Neural progenitor cell (in vitro differentiated cells): ENCODE results near the gene TUBA4B. TPM values are rescaled to one million over a fixed set of nuclear protein-coding genes. Genes with fewer than 3 reads are reported as not detected.

ENCODE experiments used
- DNase-seq: peaks from one replicate; pipeline ENCODE4 v3.0.0-alpha.2; 2016; ENCODE audit warnings: low spot score
- H2AFZ ChIP-seq: fragments of 200-600 bp; sonication (generic); replicated peaks from 2 replicates; pipeline ENCODE4 v1.6.1; 2016; ENCODE audit warnings: antibody characterized with exemption
- H3F3A ChIP-seq: fragments of 200-600 bp; sonication (generic); 2 replicates; pipeline ENCODE4 v1.6.1; 2016; ENCODE audit warnings: antibody characterized with exemption, low read depth
- H3K27ac ChIP-seq: fragments of 200-600 bp; sonication (generic); 2 replicates; pipeline ENCODE4 v1.5.1; 2016; ENCODE audit warnings: mild to moderate bottlenecking
- H3K27me3 ChIP-seq: fragments of 200-600 bp; sonication (generic); 2 replicates; pipeline ENCODE4 v1.6.1; 2016; ENCODE audit warnings: mild to moderate bottlenecking, moderate library complexity
- H3K36me3 ChIP-seq: fragments of 200-600 bp; sonication (generic); 2 replicates; pipeline ENCODE4 v1.5.1; 2016
- H3K4me1 ChIP-seq: fragments of 200-600 bp; sonication (generic); 2 replicates; pipeline ENCODE4 v1.6.1; 2016; ENCODE audit warnings: mixed run types
- H3K4me2 ChIP-seq: fragments of 200-600 bp; sonication (generic); 2 replicates; pipeline ENCODE4 v1.6.1; 2016
- H3K4me3 ChIP-seq: fragments of 200-600 bp; sonication (generic); 2 replicates; pipeline ENCODE4 v1.5.1; 2016
- H3K79me2 ChIP-seq: fragments of 200-600 bp; sonication (generic); 2 replicates; pipeline ENCODE4 v1.6.1; 2016; ENCODE audit warnings: low read depth
- H3K9ac ChIP-seq: fragments of 200-600 bp; sonication (generic); 2 replicates; pipeline ENCODE4 v1.6.1; 2016
- H3K9me3 ChIP-seq: fragments of 200-600 bp; sonication (generic); 2 replicates; pipeline ENCODE4 v1.5.1; 2016; ENCODE audit warnings: low read depth
- H4K20me1 ChIP-seq: fragments of 200-600 bp; sonication (generic); 2 replicates; pipeline ENCODE4 v1.6.1; 2016; ENCODE audit warnings: low read depth
- H3K27ac Mint-ChIP-seq: 3 replicates; pipeline ENCODE4 v1.8.0; 2021; ENCODE audit warnings: mixed read lengths
- H3K27me3 Mint-ChIP-seq: 2 replicates; pipeline ENCODE4 v1.8.0; 2022; ENCODE audit warnings: low read depth, mild to moderate bottlenecking, inconsistent platforms, moderate library complexity, mixed read lengths; ENCODE audit not compliant: insufficient read depth
- H3K36me3 Mint-ChIP-seq: 3 replicates; pipeline ENCODE4 v1.8.0; 2021; ENCODE audit warnings: mixed read lengths
- H3K4me1 Mint-ChIP-seq: 3 replicates; pipeline ENCODE4 v1.8.0; 2021; ENCODE audit warnings: mixed read lengths
- H3K4me3 Mint-ChIP-seq: 3 replicates; pipeline ENCODE4 v1.8.0; 2021; ENCODE audit warnings: mild to moderate bottlenecking, moderate library complexity, mixed read lengths
- H3K9me3 Mint-ChIP-seq: 3 replicates; pipeline ENCODE4 v1.8.0; 2020; ENCODE audit warnings: mixed read lengths
- CTCF ChIP-seq: fragments of 200-600 bp; sonication (generic); IDR thresholded peaks from 2 replicates; pipeline ENCODE4 v1.5.1; 2017; ENCODE audit warnings: antibody characterized with exemption, mild to moderate bottlenecking
- EZH2 ChIP-seq: fragments of 200-600 bp; sonication (generic); IDR thresholded peaks from 2 replicates; pipeline ENCODE4 v1.6.1; 2017; ENCODE audit warnings: antibody characterized with exemption, mild to moderate bottlenecking, moderate library complexity
- EZH2phosphoT487 ChIP-seq: fragments of 200-600 bp; sonication (generic); IDR thresholded peaks from 2 replicates; pipeline ENCODE4 v1.6.1; 2017; ENCODE audit warnings: antibody characterized with exemption
- total RNA-seq: library from RNA; depleted of rRNA; stranded (reverse); fragments of >200 nt; gene quantifications from 2 replicates; pipeline ENCODE4 v1.2.3, GENCODE V29; 2015; ENCODE audit warnings: low replicate concordance

Gene TUBA4B
- total RNA-seq, 1 donor from 2014 or later, result not detected

GRCh38 chr2:219210886-219211362 is 42.1 kb upstream of the TUBA4B start:
- Histone ChIP-seq H2AFZ (no peak overlapping the region), H3F3A (peaks cover 22% of the 10 kb centered on the region), H3K9me3 (no peaks in the 10 kb centered on the region), H3K4me1 (peaks cover 7% of the 10 kb centered on the region), H3K4me2 (no peak overlapping the region), H3K27me3 (no peaks in the 10 kb centered on the region), H3K9ac (no peak overlapping the region), H3K36me3 (no peaks in the 10 kb centered on the region), H3K79me2 (no peaks in the 10 kb centered on the region), H3K27ac (no peak overlapping the region), H4K20me1 (no peaks in the 10 kb centered on the region), H3K4me3 (no peak overlapping the region)
- Mint-ChIP-seq H3K4me1 (peaks cover 18% of the 10 kb centered on the region), H3K4me3 (no peak overlapping the region), H3K36me3 (peaks cover 12% of the 10 kb centered on the region), H3K27me3 (peaks cover 5% of the 10 kb centered on the region), H3K27ac (no peak overlapping the region), H3K9me3 (no peaks in the 10 kb centered on the region)
- DNase-seq, result no peak
- no peak for TF ChIP-seq EZH2
- TF ChIP-seq CTCF, result no peak
- no peak for TF ChIP-seq EZH2phosphoT487

DNA sequence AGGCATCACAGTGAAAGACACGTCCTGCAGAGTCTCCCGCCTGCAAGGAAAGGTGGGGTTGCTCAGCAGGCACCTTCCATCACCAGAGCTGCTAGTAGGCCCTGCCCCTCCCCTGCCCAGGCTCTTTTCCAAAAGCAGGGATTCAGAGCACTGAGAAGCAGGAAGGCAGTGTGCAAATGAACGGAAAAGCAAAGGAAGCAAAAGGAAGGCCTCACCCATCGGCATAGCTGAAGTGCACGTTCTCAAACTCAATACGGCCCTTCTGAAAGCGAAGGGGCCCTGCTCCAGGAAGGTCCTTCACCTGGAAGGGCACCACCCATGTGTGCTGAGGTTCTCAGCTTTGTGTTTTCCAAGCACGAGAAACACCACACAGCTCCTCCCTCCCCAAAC is 40.0 kb upstream of the TUBA4B start:
- Histone ChIP-seq H3K9me3 (no peaks in the 10 kb centered on the region), H3K27ac (no peak overlapping the region), H3F3A (peaks cover 6% of the 10 kb centered on the region), H3K79me2 (no peaks in the 10 kb centered on the region), H2AFZ (no peak overlapping the region), H3K27me3 (no peaks in the 10 kb centered on the region), H3K4me1 (peaks cover 4% of the 10 kb centered on the region), H4K20me1 (peaks cover 8% of the 10 kb centered on the region), H3K4me3 (no peak overlapping the region), H3K36me3 (no peaks in the 10 kb centered on the region), H3K9ac (no peak overlapping the region), H3K4me2 (no peak overlapping the region)
- Mint-ChIP-seq H3K4me3 (no peak overlapping the region), H3K27ac (no peak overlapping the region), H3K36me3 (peaks cover 13% of the 10 kb centered on the region), H3K4me1 (peaks cover 15% of the 10 kb centered on the region), H3K27me3 (peaks cover 8% of the 10 kb centered on the region), H3K9me3 (no peaks in the 10 kb centered on the region)
- no peak for DNase-seq
- no peak for TF ChIP-seq EZH2
- no peak for TF ChIP-seq EZH2phosphoT487
- TF ChIP-seq CTCF, result no peak

DNA sequence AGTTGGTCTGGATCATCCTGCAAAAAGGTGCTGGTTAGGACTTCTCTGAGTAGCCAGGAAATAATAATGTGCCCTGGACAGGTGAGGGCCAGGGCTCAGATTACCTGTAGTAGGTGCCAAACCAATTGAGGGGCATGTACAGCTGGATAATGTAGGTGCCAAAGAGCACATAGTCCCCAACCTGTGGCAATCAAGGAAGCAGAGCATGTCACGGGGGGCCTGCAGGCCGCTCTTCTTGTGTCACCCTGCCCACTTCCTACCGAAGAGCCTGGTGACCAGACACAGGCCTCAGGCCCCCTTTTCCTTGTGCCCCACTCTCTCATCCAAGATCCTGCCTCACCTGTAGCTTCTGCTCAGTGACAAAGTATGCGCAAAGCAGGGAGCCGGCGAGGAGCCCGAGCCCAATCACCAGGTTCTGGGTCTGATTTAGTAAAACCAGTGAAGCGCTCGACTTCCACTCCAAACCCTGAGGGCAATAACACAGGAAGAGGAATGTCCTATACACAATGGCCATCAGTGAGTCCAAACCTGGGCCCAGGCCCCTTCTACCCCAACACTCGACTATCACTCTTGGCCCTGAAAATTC is 39.5 kb upstream of the TUBA4B start:
- Histone ChIP-seq H3K4me3 (no peak overlapping the region), H4K20me1 (peaks cover 10% of the 10 kb centered on the region), H3K9ac (no peak overlapping the region), H3K36me3 (no peaks in the 10 kb centered on the region), H3F3A (peaks cover 11% of the 10 kb centered on the region), H3K9me3 (no peaks in the 10 kb centered on the region), H2AFZ (no peak overlapping the region), H3K4me1 (peaks cover 4% of the 10 kb centered on the region), H3K27ac (no peak overlapping the region), H3K4me2 (no peak overlapping the region), H3K79me2 (no peaks in the 10 kb centered on the region), H3K27me3 (no peaks in the 10 kb centered on the region)
- Mint-ChIP-seq H3K27me3 (peaks cover 8% of the 10 kb centered on the region), H3K4me3 (no peak overlapping the region), H3K27ac (no peak overlapping the region), H3K4me1 (peaks cover 13% of the 10 kb centered on the region), H3K36me3 (peaks cover 13% of the 10 kb centered on the region), H3K9me3 (no peaks in the 10 kb centered on the region)
- TF ChIP-seq EZH2, result no peak
- no peak for TF ChIP-seq CTCF
- no peak for TF ChIP-seq EZH2phosphoT487
- no peak for DNase-seq
